Activated CD4-positive, alpha-beta memory T cell treated with anti-CD3 and anti-CD28 coated beads, Interleukin-2, amount 10 ng/mL, durations not matched to agents 7 days and 5 days (primary cell): ENCODE data around the gene DUSP5. TPM values are rescaled to one million over a fixed set of nuclear protein-coding genes. Genes with fewer than 3 reads are reported as not detected.

Experiments used
- CTCF ChIA-PET: fragments of 350-600 bp; sonication (Branson Sonifier 250); formaldehyde crosslinking; loops from one replicate; lab custom pipeline; 2021; ENCODE audit warnings: antibody characterized with exemption, inconsistent platforms; lab: Charles Lee
- POLR2A ChIA-PET: fragments of 350-600 bp; sonication (Branson Sonifier 250); formaldehyde crosslinking; loops from one replicate; lab custom pipeline; 2021; ENCODE audit warnings: antibody characterized with exemption; lab: Charles Lee
- DNase-seq: peaks from one replicate; pipeline ENCODE4 v3.0.0-alpha.2; 2020
- H3K27ac Mint-ChIP-seq: one replicate; pipeline ENCODE4 v1.8.0; 2021; ENCODE audit warnings: mild to moderate bottlenecking, mixed read lengths
- H3K27me3 Mint-ChIP-seq: one replicate; pipeline ENCODE4 v1.8.0; 2021; ENCODE audit warnings: mixed read lengths
- H3K36me3 Mint-ChIP-seq: one replicate; pipeline ENCODE4 v1.8.0; 2021; ENCODE audit warnings: low read depth, mixed read lengths
- H3K4me1 Mint-ChIP-seq: one replicate; pipeline ENCODE4 v1.8.0; 2021; ENCODE audit warnings: mixed read lengths
- H3K4me3 Mint-ChIP-seq: one replicate; pipeline ENCODE4 v1.8.0; 2021; ENCODE audit warnings: mild to moderate bottlenecking, mixed read lengths
- H3K9me3 Mint-ChIP-seq: one replicate; pipeline ENCODE4 v1.8.0; 2021; ENCODE audit warnings: mixed read lengths
- total RNA-seq, 2 experiments: library from RNA; stranded (reverse); gene quantifications; one replicate each; pipeline ENCODE4 v1.2.3, GENCODE V29; 2021

DUSP5 gene
- total RNA-seq, 2 experiments from 2014 or later = 143 TPM

DNA sequence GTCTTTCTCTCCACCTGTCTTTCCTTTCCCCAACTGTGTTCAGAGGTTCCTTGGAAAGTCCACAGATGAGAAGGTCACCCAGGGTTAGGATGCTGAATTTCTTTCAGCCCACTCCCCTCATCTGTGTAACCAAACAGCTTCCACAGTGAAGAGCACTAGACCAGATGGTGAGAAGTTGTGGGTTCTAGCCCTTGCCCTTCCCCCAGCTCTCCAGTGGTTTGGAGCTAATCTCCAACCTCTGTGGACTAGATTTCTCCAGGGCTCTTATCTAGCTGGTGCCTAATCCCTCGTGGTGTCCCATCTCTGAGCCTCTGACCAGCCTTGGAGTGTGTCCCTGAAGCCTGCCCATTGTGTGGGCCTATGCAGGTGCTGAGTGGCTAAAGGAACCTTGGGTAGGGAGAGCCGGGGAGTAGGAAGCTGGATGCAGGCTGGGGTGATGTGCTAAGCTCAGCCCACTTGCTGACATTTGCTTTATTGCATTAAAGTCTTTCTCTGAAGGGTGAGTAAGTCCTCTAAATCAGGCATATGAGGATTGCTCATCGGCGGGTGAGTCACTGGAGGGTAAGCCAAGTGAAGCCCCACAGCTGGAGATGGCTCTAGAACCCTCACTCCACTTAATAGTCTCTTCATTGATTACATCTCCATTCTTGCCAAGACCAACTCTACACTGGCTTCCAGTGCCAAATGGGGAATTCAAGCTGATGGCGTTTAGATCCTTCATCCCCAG lies 14.9 kb downstream of the DUSP5 start:
- Mint-ChIP-seq H3K27ac (peak overlapping the region; percentile 41), H3K4me1 (peaks cover 55% of the 10 kb centered on the region), H3K9me3 (no peaks in the 10 kb centered on the region), H3K36me3 (peaks cover 90% of the 10 kb centered on the region), H3K4me3 (no peak overlapping the region), H3K27me3 (no peaks in the 10 kb centered on the region)
- POLR2A ChIA-PET = interaction anchor here (1.4 to 2.4 kb wide), 8 partner anchors 8 to 178 kb away, joined by 4 to 9 read pairs (median 6); no protein-coding TSS in a partner anchor
- no peak for DNase-seq
- CTCF ChIA-PET = interaction anchor here (0.8 to 2.2 kb wide), 6 partner anchors 14 to 207 kb away, joined by 3 to 6 read pairs (median 3); no protein-coding TSS in a partner anchor

DNA sequence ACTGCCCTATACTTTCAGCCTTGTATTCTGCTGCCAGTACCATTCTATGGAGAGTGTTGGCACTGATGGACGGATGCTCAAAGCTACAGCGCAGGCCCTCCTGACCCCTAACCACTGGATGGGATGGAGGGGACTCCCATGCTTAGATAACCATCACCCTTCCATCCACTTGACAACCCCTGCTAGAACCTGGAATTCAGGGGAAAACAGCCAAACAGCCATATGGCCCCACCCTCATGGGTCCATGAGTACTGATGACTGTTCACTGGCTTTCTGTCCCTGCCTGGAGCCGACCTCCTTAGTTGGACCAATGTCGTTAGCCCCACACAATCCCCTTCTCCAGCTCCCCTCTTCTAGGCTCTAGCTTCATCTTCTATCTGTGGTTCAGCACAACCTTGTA lies 16.2 kb downstream of the DUSP5 start:
- Mint-ChIP-seq H3K9me3 (no peaks in the 10 kb centered on the region), H3K27ac (peak overlapping the region; percentile 6), H3K4me3 (no peak overlapping the region), H3K4me1 (peaks cover 43% of the 10 kb centered on the region), H3K27me3 (no peaks in the 10 kb centered on the region), H3K36me3 (peaks cover 81% of the 10 kb centered on the region)
- ChIA-PET POLR2A (interaction anchor here (1.1 to 2.2 kb wide), 5 partner anchors 10 to 180 kb away, joined by 3 to 9 read pairs (median 5); no protein-coding TSS in a partner anchor), CTCF (interaction anchor here (0.6 to 1.6 kb wide), 4 partner anchors 15 to 207 kb away, joined by 3 to 4 read pairs (median 3); no protein-coding TSS in a partner anchor)
- DNase-seq = no peak

DNA sequence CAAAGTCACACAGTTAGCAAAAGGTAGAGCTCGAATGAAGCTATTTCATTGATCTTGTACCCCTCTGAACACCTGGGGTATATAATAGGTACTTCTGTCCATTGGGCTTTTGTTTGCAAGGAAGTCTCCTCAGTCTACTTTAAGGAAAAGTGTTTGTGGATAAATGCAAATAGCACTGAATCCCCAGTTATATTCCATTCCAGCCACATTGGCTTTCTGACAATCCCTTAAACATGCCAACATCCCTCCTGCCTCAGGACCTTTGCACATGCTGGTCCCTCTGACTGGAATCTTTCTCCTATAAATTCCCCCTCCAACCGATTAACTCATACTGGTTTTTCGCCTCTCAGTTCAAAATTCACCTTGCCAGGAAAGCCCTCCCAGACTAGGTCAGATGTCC lies 17.1 kb downstream of the DUSP5 start:
- H3K4me1 Mint-ChIP-seq = peaks cover 39% of the 10 kb centered on the region
- ChIA-PET CTCF (interaction anchor here (1.1 kb wide), 1 partner anchor 14 kb away, joined by 4 read pairs; no protein-coding TSS in a partner anchor), POLR2A (interaction anchor here (1.1 to 2.2 kb wide), 3 partner anchors 10 to 22 kb away, joined by 5 to 9 read pairs (median 6); no protein-coding TSS in a partner anchor)
- H3K36me3 Mint-ChIP-seq = peaks cover 77% of the 10 kb centered on the region
- no peaks in the 10 kb centered on the region for H3K27me3 Mint-ChIP-seq
- no peak for DNase-seq
- H3K9me3 Mint-ChIP-seq = no peaks in the 10 kb centered on the region
- no peak overlapping the region for H3K4me3 Mint-ChIP-seq
- no peak overlapping the region for H3K27ac Mint-ChIP-seq

DNA sequence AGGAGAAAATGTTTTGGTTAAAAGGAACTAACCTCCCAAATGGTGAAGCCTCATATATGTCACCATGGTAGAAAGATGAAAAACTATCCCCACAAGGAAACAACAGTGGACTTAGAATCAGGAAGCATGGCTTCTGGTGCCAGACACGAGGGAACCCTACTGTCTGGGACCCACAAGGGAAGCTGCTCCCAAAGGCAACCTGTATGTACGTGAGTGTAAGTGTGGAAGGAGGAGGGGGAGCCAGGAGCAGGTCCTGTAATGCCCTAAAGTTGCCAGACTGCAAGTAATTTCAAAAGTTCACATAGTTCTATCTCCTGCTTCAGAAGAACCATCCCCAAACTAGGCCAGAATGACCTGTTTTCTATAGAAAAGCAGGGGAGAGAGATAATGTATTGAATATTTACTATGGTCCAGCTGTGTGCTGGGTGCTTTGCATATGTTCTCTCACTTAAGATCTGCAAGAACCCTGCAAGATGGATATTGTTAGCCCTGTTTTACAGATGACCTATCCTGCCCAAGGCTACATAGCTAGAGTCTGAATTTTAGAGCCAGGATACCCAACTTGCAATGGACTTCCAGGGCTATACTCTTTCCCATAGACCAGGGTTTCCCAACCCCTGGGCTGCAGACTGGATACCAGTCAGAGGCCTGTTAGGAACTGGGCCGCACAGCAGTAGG lies 19.2 kb downstream of the DUSP5 start:
- H3K27ac Mint-ChIP-seq = peak overlapping the region; percentile 66
- no peaks in the 10 kb centered on the region for H3K9me3 Mint-ChIP-seq
- H3K36me3 Mint-ChIP-seq = peaks cover 63% of the 10 kb centered on the region
- DNase-seq = no peak
- CTCF ChIA-PET = no interaction called here
- no peaks in the 10 kb centered on the region for H3K27me3 Mint-ChIP-seq
- H3K4me3 Mint-ChIP-seq = no peak overlapping the region
- H3K4me1 Mint-ChIP-seq = peaks cover 26% of the 10 kb centered on the region
- POLR2A ChIA-PET = no interaction called here

DNA sequence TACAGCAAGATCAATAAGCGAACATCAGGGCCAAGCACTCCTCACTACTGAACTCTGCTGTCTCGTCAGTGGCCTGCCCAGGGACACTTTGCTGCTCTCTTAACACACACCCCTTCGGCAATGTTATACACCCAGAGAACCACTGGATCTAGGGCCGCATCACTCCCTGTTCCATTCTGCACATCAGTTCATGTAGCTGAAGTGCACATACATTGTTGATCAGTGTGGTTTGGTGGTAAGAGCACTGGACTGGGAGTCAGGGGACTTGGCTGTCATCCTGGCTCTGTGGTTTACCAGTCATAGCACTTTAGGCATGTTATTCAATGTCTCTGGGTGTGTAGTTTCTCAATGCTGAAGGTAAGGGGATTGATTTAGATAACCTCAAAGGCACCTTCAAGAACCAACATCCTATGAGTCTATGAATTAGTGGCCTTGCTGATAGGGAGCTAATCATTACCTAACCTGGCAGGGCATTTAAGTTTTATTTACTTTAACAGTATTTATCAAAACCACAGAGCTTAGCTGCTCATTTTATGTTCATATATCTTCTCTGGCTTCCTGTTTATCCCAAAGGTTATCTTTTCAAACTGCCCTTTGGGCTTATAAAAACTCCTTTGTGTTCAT lies 24.8 kb downstream of the DUSP5 start:
- CTCF ChIA-PET = interaction anchor here (0.9 to 1.3 kb wide), 2 partner anchors 26 to 168 kb away, joined by 3 to 4 read pairs; no protein-coding TSS in a partner anchor
- peak overlapping the region; percentile 37 for H3K27ac Mint-ChIP-seq
- H3K9me3 Mint-ChIP-seq = no peaks in the 10 kb centered on the region
- DNase-seq = peak; percentile 60
- H3K36me3 Mint-ChIP-seq = peaks cover 37% of the 10 kb centered on the region
- H3K4me1 Mint-ChIP-seq = peaks cover 51% of the 10 kb centered on the region
- H3K4me3 Mint-ChIP-seq = no peak overlapping the region
- H3K27me3 Mint-ChIP-seq = no peaks in the 10 kb centered on the region
- POLR2A ChIA-PET = interaction anchor here (0.7 to 2.1 kb wide), 6 partner anchors 9 to 27 kb away, joined by 3 to 10 read pairs (median 4); no protein-coding TSS in a partner anchor

DNA sequence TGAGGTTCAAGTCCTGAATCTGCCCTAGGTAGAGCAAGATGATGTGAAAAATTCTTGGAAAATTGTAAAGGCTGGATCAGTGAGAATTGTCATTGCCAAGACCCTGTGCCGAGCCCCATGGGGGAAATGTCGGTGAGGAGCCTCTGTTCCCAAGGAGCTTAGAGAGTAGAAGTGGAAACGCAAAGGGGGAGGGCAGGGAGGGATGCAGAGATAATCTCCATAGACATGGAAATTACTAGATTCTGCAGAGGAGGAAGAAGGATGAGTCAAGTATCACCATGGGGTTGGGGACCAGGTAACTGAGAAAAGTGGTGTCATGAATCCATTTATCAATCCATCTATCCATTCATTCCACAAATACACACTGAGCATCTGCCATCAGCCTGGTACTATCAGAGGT lies 26.0 kb downstream of the DUSP5 start:
- Mint-ChIP-seq H3K4me3 (no peak overlapping the region), H3K4me1 (peaks cover 63% of the 10 kb centered on the region), H3K9me3 (no peaks in the 10 kb centered on the region), H3K27me3 (no peaks in the 10 kb centered on the region), H3K27ac (no peak overlapping the region), H3K36me3 (peaks cover 34% of the 10 kb centered on the region)
- no peak for DNase-seq
- POLR2A ChIA-PET = no interaction called here
- CTCF ChIA-PET = interaction anchor here (0.7 kb wide), 1 partner anchor 87 kb away, joined by 3 read pairs; no protein-coding TSS in a partner anchor

DNA sequence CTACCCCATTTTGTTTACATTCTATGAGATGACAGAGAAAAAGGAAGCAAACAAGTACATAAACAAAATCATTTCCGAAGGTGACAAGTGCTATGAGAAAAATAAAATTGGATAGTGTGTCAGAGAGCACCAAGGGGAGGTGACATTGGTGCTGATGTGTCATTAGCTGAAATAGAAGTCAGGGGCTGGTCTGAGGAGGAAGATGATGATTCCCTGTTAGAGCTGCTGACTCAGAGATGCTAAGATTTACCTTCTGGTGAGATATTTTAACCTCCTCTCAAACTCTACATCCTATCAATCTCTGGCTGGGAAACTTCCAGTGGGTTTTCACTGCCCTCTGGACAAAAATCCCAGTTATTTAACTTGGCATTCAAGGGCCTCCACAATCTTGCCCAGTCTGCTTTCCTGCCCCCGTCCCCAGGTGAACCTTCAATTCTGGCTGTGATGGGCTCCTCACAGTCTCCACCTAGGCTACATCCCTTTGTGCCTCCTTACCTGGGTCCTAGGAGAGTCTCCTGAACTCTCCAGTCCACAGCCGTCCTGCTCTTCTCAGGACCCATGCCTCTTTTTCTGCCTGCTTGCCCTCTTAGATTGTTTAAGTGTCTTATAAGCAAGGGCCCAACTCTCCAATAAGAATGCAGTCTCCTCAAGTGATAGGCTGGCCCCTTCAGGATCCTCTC lies 26.6 kb downstream of the DUSP5 start:
- CTCF ChIA-PET = no interaction called here

DNA sequence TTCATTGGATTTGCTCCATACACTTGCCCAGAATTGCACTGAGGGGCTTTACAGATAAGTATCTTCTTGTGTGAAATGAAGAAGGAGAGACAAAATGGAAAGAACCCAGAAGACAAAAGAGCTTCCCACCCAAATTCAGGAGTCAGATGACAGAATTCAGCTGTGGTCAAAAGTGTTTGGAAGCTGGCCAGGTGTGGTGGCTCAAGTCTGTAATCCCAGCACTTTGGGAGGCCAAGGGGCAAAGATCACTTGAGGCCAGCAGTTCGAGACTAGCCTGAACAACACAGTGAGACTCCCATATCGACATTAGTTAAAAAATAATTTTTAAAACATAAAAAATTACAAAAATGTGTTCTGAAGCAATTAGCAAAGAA lies 27.1 kb downstream of the DUSP5 start:
- peaks cover 70% of the 10 kb centered on the region for H3K4me1 Mint-ChIP-seq
- ChIA-PET POLR2A (no interaction called here), CTCF (no interaction called here)
- no peak for DNase-seq
- H3K27ac Mint-ChIP-seq = no peak overlapping the region
- H3K4me3 Mint-ChIP-seq = no peak overlapping the region
- no peaks in the 10 kb centered on the region for H3K9me3 Mint-ChIP-seq
- no peaks in the 10 kb centered on the region for H3K27me3 Mint-ChIP-seq
- peaks cover 28% of the 10 kb centered on the region for H3K36me3 Mint-ChIP-seq

More for the DNA sequence above, 26.6 kb downstream of the DUSP5 start:
- Mint-ChIP-seq H3K36me3 (peaks cover 31% of the 10 kb centered on the region), H3K27me3 (no peaks in the 10 kb centered on the region), H3K27ac (no peak overlapping the region), H3K9me3 (no peaks in the 10 kb centered on the region), H3K4me1 (peaks cover 66% of the 10 kb centered on the region), H3K4me3 (no peak overlapping the region)
- DNase-seq = peak; percentile 9
- POLR2A ChIA-PET = no interaction called here

DNA sequence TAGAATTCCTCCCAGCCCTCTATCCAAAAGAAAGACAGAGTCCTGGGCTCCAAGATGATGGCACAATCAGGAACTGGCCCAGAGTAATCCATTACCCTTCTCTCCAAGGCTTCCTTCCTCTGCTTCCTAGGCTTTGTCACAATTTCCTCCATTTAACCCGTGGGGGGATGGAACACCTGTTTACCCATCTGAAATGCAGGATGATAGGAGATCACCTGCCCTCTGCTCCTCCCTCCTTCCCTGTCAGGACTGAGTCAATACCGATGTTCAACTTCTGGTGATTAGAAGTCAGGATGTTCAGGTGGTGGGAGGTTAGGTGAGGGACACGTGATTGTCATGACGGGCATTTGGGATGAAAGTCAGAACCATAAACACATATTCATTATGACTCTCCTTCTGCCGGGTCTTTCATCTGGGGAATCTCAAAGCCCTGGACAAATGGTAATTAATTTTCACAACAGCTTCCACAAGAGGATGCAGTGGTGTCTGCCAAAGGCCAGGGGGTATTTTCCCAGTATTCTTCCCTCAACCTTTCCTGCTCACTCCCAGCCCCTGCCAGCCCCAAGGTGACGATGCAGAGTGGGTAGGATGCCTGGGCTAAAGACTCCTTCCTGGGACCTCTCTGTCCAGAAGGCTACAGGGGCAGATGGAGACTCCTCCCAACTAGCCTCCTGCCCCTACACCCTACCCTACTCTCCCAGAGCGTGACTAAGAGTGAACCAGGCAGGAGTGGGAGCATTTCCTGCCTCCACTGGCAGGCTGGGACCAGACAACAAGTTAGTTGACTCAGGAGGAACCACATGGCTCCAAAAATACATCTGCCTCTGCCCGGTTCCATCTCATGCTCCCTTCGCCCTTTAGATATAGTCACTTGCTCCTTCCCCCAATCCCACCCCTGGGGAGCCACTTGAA lies 27.9 kb downstream of the DUSP5 start:
- peaks cover 25% of the 10 kb centered on the region for H3K36me3 Mint-ChIP-seq
- ChIA-PET CTCF (no interaction called here), POLR2A (no interaction called here)
- no peak overlapping the region for H3K27ac Mint-ChIP-seq
- H3K27me3 Mint-ChIP-seq = no peaks in the 10 kb centered on the region
- H3K9me3 Mint-ChIP-seq = no peaks in the 10 kb centered on the region
- peaks cover 75% of the 10 kb centered on the region for H3K4me1 Mint-ChIP-seq
- peak; percentile 15 for DNase-seq
- no peak overlapping the region for H3K4me3 Mint-ChIP-seq

DNA sequence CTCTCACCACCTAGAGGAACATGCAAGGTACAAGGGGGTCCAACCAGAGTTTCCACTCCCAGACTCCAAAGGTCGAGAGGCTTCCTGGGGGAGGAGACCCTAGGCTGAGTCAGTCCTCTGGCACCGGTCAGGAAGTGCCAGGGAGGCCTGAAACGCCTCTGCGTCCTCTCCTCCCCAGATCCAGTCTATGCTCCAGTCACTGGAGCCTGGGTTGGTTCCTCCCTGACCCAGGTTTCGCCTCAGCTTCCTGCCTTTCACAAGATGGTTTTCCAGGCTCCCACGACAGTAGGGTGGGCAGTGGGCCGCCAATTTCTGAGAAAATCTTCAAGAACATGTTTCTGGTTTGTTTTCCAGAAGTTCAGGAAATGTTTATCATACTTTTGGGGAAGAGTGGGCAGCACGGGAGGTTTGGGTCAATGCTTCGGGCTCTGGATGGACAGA lies 30.0 kb downstream of the DUSP5 start:
- Mint-ChIP-seq H3K27me3 (no peaks in the 10 kb centered on the region), H3K4me1 (peaks cover 65% of the 10 kb centered on the region), H3K27ac (peak overlapping the region; percentile 58), H3K9me3 (no peaks in the 10 kb centered on the region), H3K36me3 (peaks cover 16% of the 10 kb centered on the region), H3K4me3 (no peak overlapping the region)
- CTCF ChIA-PET = no interaction called here
- peak; percentile 15 for DNase-seq
- POLR2A ChIA-PET = interaction anchor here (1.0 kb wide), 1 partner anchor 30 kb away, joined by 3 read pairs; no protein-coding TSS in a partner anchor

DNA sequence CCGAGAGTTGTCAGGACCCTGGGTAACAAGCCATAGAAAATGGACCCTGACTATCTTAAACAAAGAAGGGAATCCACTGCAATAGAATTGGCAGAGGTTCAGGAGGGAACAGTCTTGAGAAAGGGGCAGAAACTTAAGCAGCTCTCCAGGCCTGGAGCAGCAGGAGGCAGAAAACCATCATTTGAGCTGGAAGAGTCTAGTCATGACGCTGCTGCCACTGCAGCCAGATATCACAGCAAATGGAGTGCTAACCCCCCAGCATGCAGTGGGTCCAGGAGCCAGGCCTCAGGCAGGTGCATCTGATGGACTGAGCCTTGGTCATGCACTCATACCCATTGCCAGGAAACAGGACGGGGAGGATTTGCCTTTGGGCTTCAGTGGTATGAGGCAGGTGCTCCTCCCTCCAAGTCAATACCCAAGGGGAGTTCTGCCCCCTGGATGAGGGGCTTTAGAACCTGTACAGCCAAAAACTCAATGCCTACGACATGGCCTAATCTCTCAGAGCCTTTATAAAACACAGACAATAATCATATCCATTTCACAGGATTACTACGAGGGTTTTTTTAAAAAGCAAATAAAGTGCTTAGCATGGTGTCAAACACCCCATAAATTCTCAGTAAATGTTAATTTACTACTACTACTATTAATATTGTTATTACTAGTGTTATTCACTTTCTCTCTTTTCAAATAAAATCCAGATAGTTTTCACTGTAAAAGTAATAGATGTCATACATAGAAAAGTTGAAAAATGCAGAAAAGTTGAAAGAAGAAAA lies 30.7 kb downstream of the DUSP5 start:
- Mint-ChIP-seq H3K27ac (peak overlapping the region; percentile 72), H3K4me3 (no peak overlapping the region), H3K4me1 (peaks cover 66% of the 10 kb centered on the region), H3K36me3 (peaks cover 14% of the 10 kb centered on the region), H3K27me3 (no peaks in the 10 kb centered on the region), H3K9me3 (no peaks in the 10 kb centered on the region)
- POLR2A ChIA-PET = interaction anchor here (0.7 to 1.6 kb wide), 6 partner anchors 11 to 214 kb away, joined by 3 to 7 read pairs (median 3); no protein-coding TSS in a partner anchor
- CTCF ChIA-PET = interaction anchor here (0.9 to 1.9 kb wide), 5 partner anchors 14 to 214 kb away, joined by 3 to 5 read pairs (median 4); no protein-coding TSS in a partner anchor
- peak; percentile 17 for DNase-seq
